A204.1 (cell line): ENCODE data around the gene PTPRD.

Source experiments
- FAIRE-seq: peaks from 2 replicates; lab custom pipeline; 2012; peaks lifted over from hg19 to GRCh38; lab: Jason Lieb, UNC

PTPRD gene

DNA sequence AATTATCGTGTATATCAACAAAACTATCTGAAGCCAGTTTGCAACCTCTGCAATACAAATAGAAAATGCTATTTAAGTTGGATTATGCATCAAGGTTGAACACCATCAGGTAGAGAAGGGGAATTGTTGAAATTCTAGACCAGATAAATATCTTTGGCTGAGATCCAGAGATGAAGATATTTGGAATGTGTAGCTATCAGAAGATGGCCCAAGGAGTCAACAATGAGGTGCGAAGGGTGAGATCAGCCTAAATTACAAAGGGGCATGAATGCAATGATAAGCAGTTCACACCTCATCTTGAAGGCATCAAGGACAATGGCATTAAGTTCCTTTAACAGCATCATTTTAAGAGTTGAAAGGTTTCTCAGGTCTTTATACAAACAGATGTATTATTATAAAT lies 2241.1 kb downstream of the PTPRD start:
- no peak for FAIRE-seq

DNA sequence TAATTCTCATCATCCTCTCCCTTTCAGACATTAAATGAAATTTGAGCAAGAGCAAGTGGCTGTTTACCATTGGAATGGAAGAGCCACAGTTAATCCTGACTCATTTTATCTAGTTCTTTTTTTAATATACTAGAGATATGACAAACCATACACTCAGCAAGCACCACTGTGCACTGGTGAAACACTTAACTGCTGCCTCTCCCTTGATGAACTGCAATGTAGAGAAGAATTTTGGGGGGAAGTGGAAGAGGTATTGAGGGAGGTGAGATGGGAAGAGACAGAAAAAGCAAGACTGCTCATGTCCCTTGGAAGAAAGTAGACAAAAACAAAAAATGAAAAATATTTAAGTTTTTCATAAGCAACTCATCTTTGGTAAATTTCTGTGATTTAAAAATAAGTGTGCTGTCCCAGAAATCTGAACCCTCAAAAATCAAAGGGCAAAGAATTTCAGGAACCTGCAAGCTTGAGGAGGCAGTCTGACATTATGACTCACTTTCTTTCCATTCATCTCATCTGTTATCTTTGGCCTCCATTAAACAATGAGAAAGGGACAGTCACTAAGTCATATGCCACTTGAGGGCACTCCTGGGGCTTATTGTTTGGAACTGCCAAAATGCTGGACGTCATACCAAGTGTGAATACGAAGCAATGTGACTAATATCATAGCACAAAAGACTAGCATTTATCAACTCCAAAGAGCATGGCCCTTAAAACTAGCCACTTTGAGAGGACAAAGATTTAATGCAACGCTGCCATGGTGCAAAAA lies 2246.5 kb downstream of the PTPRD start:
- no peak for FAIRE-seq

DNA sequence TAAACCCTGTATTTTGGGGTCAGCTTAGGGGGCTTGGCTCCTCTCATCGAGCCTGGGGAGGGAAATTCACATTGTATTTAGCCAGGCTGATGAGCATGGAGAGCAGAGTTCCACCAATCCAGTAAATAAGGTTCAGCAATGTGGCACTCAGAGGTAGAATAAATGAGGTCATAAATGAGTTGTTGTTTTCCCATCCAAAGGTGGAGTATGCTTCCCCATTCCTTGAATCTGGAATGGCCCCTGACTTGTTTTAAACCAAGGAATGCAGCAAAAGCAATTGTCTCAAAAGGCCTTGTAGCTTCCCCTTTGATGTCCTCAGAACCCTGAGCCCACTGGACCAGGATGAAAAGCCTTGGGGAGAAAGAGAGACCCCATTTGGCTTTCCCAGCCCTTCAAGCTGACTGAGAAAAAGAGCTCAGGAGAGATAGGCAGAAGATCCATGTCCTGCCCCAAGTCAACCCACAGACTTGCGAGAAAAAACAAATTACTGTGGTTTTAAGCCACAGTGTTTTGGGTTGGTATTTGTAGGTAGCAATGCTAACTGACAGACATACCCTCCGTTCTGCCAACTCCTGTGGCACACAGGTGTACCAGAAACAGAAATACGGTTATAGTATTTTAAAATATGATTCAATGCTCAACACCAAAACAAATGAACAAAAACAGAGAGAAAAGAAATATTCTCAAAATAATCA lies 2247.2 kb downstream of the PTPRD start:
- FAIRE-seq, result no peak

DNA sequence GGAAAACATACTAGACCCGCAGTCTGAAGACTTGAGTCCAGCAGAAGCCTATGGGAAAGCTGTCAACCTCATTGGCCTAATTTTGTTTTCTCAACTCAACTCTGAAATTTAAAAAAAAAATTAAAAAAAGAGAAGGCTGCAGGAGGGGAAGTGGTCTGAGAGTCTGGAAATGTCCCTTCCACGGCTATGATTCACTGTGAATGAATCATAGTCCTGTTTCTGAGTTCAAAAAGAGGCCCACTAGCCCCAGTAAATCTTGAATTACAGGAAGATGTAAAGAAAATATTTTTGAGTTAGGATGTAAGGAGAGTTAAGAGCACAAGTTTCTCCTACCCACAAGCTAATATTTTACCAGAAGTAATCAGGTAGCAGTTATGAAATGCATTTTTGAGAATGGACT lies 2247.8 kb downstream of the PTPRD start:
- FAIRE-seq, result no peak

DNA sequence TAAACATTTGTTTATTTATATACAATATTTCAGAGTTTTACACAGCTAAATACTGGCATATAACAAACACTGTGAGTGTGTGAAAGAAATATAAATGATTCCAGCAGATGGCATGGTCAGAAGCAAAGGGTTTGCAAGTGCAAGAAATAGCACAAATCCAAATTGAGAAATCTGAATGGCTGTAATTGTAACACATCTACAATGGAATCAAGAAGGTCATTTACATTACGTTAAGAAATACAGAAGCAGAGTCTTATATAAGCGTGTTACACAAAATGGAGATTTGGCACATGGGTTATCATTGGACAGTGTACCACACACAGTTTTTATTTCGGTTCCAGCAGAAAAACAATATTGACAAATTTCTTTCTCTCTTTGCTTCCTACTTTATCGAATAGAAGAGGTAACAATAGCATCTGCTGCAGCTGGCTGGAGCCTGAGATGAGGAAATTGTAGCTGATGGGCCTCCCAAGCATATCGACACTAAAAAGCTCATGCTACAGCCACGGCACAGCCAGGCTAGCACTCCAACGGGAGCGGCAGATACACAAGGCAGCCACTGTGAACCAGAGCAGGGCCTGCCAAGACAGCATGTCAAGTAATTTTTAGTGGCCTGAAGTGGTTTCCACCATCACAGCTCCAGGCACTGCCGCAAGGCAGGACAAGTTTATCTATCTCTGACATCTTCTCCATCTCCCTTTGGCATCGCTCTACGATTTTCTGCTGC lies 2248.6 kb downstream of the PTPRD start:
- FAIRE-seq, result no peak

DNA sequence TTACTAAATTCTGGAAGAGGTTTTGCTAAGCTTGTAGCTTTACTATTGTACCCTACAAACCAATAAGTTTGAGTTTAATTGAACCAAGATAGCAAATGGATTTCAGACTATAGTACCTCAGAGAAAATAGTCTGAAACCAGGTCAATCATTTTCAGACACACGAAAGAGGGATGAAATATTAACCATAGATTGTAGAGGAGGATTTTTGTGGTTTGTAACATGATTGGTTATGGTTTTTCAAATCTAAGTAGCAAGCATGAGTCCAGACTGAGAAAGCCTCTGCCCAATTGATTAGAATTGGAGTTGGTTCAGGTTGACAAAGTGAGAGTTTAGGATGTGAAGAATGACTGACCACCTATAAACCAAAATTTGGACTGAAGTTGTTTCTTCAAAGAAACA lies 2250.6 kb downstream of the PTPRD start:
- no peak for FAIRE-seq

DNA sequence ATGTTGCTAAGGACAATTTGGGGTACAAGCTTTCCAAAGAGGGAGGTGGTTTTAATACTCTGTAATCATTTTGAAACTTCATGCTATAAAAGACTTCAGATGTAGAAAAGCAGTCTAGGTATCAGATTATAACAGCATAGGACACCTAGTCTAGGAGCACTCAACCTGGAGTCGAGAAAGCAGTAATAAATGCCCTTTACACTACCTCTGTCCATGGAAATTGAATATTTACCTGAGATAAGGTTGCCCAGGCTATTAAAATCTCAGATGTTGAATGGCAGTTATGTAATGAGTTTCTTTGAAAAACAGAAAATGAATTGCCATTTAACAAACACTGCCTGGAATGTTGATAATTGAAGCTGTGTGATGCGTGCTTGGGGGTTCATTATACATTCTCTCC lies 2251.4 kb downstream of the PTPRD start:
- no peak for FAIRE-seq

DNA sequence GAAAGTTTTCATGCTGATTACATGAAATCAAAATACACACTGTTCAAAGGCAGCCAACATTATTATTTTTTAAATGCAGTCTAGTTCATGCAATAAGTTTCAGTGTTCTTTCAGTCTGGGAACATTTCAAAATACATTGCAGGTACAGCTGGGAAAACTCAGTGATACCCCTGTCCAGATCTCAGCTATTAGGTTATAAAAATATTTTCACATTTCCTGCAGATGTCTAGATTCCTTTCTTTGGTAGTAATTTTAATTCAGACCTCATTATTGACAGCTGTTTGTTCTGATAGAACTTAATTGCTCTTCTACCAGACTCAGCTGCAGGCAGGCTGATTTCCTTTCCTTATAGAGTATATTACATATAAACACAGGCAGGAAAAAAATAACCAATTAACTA lies 2256.4 kb downstream of the PTPRD start:
- FAIRE-seq, result no peak

DNA sequence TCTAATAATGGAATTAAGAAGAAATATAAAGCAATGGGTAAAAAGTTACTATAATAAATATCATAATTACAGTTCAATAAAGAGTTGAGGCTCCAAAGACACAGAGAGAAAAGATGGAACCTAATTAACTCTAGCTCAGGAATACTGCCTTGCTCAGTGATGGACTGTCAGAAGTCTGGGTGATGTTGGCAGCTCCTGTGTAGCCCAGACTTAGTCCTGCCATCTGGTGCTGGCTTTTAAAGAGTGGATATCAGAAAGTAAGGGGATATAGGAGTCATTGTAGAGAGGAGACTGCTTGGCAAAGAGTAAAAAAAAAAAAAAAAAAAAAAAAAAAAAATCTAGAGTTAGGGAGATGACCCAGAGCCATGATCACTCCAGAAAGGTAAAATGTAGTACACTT lies 2261.4 kb downstream of the PTPRD start:
- FAIRE-seq, result no peak

DNA sequence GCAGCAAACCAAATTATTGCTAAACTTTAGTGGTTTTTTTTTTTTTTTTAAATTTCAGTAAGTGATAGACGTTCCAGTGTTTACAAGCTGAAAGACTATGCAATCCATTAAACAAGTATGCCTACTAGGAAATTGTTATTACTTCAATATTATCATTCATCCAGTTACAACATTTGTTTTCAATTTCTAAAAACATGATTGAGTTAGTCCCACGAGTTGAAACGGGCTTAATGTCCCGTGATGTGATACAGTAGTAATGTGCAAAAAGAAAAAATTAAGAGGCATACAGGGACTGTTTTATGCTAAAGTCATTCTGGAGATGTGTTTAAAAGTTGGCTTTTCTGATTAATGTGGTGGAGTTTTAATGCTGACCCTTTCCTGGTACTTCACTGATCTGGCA lies 2262.9 kb downstream of the PTPRD start:
- FAIRE-seq, result no peak

DNA sequence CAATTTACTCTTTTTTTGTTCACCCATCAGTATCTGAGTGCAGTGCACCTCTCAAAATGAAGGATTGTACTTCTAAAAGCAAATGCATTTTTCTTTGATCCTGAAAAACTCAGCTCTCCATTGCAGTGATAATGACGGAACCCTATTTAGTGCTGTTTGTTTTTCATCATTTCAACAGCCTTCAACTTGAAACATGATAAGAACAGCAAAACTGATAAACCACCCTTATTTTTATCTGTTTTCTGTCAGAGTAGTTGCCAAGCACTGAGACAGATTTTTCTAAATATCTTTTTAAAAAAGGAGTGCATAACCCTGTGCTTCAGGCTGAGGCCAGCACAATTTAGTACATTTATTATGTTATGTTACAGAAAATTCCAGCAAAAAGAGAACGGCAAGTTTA lies 2263.4 kb downstream of the PTPRD start:
- no peak for FAIRE-seq

DNA sequence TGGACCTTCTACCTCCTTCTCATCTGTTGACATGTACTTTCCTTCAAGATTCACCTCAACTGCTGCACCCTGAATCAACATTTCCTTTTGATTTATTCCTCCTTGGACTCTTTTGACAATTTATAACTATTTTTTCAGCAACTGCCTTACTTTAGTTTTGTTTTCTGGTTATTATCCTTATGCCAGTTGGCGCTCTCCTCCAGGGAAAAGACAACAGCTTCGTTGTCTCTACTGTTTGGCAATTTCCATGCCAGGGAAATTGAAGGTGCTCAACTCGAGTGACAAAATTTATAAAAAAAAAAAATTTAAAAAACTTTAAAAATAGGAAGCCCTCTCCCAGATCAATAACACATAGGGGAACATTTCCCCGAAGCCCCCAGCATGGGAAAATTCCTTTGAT lies 2264.0 kb downstream of the PTPRD start:
- no peak for FAIRE-seq

DNA sequence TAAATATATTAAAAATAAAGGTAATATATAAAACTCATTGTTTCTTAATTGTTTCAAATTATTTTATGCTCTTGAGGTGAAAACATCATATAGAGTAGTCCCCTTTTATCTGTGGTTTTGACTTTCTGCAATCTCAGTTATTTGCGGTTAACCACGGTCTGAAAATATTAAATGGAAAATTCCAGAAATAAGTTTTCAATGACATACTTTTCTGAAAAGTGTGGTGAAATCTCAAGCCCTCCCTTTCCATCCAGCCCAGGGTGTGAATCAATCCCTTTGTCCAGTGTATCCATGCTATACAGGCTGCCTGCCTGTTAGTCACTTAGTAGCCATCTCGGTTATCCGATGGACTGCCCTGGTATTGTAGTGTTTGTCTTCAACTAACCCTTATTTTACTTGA lies 2266.5 kb downstream of the PTPRD start:
- FAIRE-seq, result no peak

DNA sequence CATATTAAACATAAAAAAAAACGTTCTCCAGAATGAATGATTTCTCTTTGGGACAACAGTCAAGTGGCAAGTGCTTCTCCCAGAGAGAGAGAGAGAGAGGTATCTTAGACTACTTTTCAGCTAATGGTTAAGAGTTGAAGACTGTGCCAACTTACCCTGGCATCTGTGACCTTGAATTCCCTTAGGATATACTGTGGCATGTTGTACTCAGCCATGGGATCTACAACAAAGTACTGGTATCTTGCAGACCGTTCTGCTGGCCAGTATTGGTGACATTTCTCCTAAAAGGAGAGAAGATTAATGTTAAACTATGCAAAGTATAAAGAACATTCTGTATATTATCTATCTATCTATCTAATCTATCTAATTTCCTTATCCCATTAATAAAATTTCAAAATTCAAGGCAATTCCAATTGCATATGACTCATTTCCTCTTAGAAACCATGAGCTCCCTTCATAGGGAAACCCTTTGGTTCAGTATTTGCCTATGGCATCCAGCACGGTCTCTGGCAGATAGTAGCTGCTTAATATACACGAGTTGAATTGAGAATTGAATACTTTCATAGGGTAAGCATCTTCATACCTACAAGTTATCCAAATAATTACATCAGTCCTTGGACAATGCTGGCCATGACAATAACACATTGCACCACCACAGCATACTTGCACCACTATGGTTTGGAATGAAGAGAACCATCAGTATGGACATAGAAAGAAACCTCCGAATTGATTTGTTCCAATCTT lies 2273.9 kb downstream of the PTPRD start:
- FAIRE-seq, result no peak

DNA sequence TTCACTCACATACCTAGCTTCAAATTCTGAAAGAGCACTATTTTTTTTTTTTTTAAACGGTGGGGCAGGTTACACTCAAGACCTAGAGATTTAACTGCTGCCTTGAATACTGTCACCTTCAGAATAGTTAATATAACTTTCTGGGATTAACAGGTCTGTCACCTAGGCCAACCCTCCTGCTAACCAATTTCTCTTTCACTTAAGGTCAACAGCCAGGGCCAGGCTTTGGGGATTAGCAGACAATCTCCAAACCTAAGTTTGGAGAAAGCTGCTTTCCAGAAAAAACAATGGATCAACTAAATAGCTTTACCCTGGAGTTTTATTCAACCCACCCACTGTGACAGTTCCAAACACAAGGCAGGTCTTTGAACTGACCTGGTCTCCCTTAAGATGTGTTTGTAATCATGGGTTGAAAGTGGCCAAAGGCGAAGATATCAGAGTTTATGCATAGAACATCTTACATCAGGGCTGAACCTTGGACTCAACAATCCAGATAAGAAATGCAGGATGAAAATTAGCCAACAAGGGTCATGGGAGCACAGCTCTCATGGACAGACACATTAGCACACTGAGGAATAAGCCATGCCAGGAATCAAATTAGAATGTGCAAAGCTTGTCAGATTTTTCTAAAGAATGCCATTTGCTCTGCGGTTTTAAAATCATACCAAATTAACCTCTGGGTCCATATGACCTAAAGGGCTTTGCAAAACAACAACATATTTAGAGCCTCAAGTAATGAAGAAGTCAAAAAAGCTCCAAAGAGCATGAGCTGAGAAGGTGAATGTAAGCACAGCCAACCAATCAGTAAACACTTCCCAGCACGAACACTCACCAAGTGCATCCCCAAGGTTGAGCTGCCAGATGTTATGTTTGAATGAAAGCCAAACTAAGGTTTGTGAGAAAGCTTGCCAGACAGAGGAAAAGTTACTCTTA lies 2274.7 kb downstream of the PTPRD start:
- FAIRE-seq, result no peak

DNA sequence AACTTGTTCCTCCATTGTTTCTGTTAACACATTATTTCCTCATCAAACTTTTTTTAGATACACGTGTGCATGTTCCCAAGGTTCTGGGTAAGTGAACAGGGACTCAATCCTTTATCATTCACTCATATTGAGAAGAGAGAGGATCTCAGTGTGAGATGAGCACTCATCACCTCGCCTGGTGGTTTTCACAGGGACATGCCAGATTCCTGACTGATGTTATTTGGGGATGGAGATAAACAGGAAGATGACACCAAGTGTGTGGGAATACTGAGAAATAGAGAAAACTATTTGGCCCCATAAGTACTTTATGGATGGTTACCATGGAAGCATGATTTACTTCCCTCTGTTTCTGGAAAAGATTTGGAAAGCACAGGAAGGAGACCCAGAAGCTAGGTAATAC lies 2279.9 kb downstream of the PTPRD start:
- no peak for FAIRE-seq

DNA sequence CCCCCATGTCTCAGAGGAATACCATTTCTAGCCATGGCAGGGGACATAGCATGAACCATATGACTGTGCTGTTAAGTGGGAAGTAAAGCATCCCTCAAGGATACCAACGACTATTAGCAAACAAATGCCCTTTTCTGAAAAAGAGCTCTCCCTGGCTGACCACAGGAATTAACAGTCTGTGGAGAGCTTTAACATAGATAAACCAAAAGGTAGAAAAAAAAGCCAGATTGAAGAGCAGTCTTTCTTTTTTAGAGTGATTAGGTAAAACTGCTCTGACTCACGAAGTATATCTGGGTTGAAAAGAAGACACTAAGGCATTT lies 2280.5 kb downstream of the PTPRD start:
- FAIRE-seq, result no peak

DNA sequence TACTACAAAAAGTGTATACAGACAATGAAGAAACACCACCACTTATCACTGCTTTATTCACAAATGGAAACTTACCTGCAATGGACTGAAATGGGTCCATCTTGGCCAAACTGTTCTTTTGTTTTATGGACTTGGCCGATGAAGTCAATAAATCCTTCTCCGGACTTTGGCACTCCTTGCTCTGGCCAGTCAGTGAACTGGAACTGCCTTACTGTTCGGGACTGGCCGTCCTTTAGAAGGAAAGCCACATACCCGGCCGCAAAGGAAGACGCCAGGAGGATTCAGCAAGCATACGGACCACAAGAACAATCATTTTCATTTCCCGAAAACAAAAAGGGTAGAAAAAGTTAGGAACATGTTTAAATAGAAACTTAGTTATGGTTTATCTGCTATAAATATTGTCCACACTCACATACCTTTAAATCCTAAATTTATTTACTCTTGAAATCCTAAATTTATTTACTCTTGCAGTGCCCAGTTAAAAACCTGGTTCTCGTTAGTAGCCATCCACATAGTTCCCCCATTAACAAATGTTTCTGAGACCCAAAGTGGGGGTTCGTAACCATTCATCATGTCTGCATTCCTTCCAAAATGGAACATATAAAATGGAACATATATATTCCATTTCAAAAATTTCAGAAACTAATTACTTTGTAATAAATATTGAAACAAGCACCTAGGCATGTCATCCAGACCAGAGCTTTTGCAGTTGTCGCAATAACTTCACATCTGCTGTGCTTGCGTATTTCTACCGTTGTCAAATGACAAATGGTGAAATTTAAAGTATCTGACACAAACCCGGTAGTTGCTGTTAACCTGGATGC lies 2281.1 kb downstream of the PTPRD start:
- FAIRE-seq, result no peak

DNA sequence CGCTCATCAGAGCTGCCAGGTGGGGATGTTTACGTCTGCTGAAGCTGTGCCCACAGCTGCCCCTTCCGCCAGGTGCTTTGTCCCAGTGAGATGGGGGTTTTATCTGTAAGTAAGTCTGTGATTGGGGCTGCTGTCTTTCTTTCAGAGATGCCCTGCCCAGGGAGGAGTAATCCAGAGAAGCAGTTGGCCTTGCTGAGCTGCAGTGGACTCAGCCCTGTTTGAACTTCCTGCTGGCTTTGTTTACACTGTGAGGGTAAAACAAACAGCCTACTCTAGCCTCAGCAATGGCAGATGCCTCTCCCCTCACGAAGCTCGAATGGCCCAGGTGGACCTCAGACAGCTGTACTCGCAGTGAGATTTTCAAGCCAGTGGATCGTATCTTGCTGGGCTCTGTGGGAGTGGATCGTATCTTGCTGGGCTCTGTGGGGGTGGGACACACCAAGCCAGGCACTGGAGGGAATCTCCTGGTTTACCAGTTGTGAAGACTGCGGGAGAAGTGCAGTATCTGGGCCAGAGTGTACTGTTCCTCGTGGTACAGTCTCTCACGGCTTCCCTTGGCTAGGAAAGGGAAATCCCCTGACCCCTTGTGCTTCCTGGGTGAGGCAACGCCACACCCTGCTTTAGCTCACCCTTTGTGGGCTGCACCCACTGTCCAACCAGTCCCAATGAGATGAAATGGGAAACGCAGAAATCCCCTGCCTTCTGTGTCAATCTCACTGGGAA lies 2283.1 kb downstream of the PTPRD start:
- no peak for FAIRE-seq

DNA sequence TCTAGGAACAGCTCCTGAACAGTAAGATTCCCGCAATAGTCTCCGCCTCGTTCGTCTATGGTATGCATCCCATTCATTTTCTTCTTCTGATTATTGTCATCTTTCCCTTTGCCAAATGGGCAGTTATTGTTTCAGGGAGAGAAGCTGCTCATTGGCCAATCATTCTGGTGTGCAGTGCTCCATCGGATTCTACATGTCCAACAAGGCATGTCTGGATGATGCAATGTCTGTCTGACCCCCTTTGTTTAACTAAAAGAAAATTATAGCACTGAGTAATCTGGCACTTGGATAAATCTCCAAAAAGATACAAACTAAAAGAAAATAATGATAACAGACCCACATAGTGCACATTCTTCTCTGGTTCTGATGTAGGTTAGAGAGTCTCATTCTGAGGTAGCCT lies 2297.6 kb downstream of the PTPRD start:
- FAIRE-seq, result no peak
